Keratinocyte (primary cell): Measurements from ENCODE around the gene ZNF207. TPM values are rescaled to one million over a fixed set of nuclear protein-coding genes. Genes with fewer than 3 reads are reported as not detected.

ENCODE experiments used
- DNase-seq: peaks from one replicate; pipeline ENCODE4 v3.0.0-alpha.2; 2011; ENCODE audit warnings: low read depth, missing footprints, low spot score
- FAIRE-seq: peaks from 2 replicates; lab custom pipeline; 2011; peaks lifted over from hg19 to GRCh38; lab: Jason Lieb, UNC
- H2AFZ ChIP-seq: 2 replicates; pipeline ENCODE4 v1.6.0; 2012; ENCODE audit warnings: low read length, control low read depth, inconsistent platforms; ENCODE audit not compliant: control insufficient read depth
- H3K27ac ChIP-seq: 2 replicates; pipeline ENCODE4 v1.5.1; 2011; ENCODE audit warnings: low read length; ENCODE audit not compliant: control insufficient read depth, insufficient read depth
- H3K27me3 ChIP-seq: 3 replicates; pipeline ENCODE4 v1.6.0; 2011; ENCODE audit warnings: low read length; ENCODE audit not compliant: control insufficient read depth, insufficient read depth; ENCODE audit errors: extremely low read depth
- H3K36me3 ChIP-seq, 2 experiments: 2 replicates in 1 of 2; 3 replicates in 1 of 2; pipeline ENCODE4 v1.5.1; 2011; ENCODE audit warnings: low read length in 2 of 2, mild to moderate bottlenecking in 1 of 2; ENCODE audit not compliant: control insufficient read depth in 2 of 2, insufficient read depth in 2 of 2; ENCODE audit errors: extremely low read depth in 1 of 2
- H3K4me1 ChIP-seq: 3 replicates; pipeline ENCODE4 v1.5.1; 2011; ENCODE audit warnings: low read length; ENCODE audit not compliant: control insufficient read depth, insufficient read depth; ENCODE audit errors: extremely low read depth
- H3K4me2 ChIP-seq: 3 replicates; pipeline ENCODE4 v1.6.0; 2011; ENCODE audit warnings: low read depth, low read length; ENCODE audit not compliant: control insufficient read depth, insufficient read depth; ENCODE audit errors: extremely low read depth
- H3K4me3 ChIP-seq, 3 experiments: fragments of 200-600 bp in 1 of 3; sonication (generic) in 1 of 3; 2 replicates in 2 of 3; 3 replicates in 1 of 3; pipeline ENCODE4 v1.5.1; 2011 to 2016; ENCODE audit warnings: low read length in 3 of 3, mild to moderate bottlenecking in 3 of 3, control low read depth in 2 of 3, inconsistent platforms in 1 of 3, low read depth in 1 of 3, mixed read lengths in 1 of 3, mixed run types in 1 of 3, moderate library complexity in 1 of 3; ENCODE audit not compliant: control insufficient read depth in 2 of 3, insufficient read depth in 2 of 3; ENCODE audit errors: extremely low read depth in 1 of 3
- H3K79me2 ChIP-seq: 2 replicates; pipeline ENCODE4 v1.6.0; 2012; ENCODE audit warnings: low read length; ENCODE audit not compliant: control insufficient read depth, insufficient read depth
- H3K9ac ChIP-seq: 3 replicates; pipeline ENCODE4 v1.6.0; 2011; ENCODE audit warnings: low read length; ENCODE audit not compliant: control insufficient read depth, insufficient read depth; ENCODE audit errors: extremely low read depth
- H3K9me1 ChIP-seq: 3 replicates; pipeline ENCODE4 v1.6.0; 2011; ENCODE audit warnings: low read length; ENCODE audit not compliant: control insufficient read depth, insufficient read depth; ENCODE audit errors: extremely low read depth
- H3K9me3 ChIP-seq: 2 replicates; pipeline ENCODE4 v1.5.1; 2012; ENCODE audit warnings: low read depth, low read length; ENCODE audit not compliant: control insufficient read depth
- H4K20me1 ChIP-seq: 3 replicates; pipeline ENCODE4 v1.6.0; 2011; ENCODE audit warnings: low read length; ENCODE audit not compliant: control insufficient read depth, insufficient read depth; ENCODE audit errors: extremely low read depth
- EZH2 ChIP-seq: IDR thresholded peaks from one replicate; pipeline ENCODE4 v1.6.1; 2012; ENCODE audit warnings: inconsistent platforms, mild to moderate bottlenecking, low read length, moderate library complexity
- dilution Hi-C: fragments of 300-500 bp; cut with MboI; formaldehyde crosslinking; loops from one replicate; pipeline ENCODE4 v1.7.0; 2020; ENCODE audit warnings: low sequenced_read_pairs; ENCODE audit not compliant: extremely low pct_ligation_motif_present
- polyA plus RNA-seq, 5 experiments: library from polyadenylated mRNA; depleted of rRNA in 3 of 5; stranded (reverse) in 3 of 5; stranded (forward) in 1 of 5; unstranded in 1 of 5; fragments of >200 nt; gene quantifications; 1 replicate in 1 of 5; 2 replicates in 3 of 5; 3 replicates in 1 of 5; pipeline versions ENCODE4 v1.2.1 to v1.2.3, GENCODE V29; 2011 to 2012; ENCODE audit warnings: missing spikeins in 2 of 5, low read depth in 1 of 5, low replicate concordance in 1 of 5
- TF ChIP-seq, protein P1 (sequence below), 3 experiments: IDR thresholded peaks in 1 of 3; conservative IDR thresholded peaks in 1 of 3; optimal IDR thresholded peaks in 1 of 3; 2 replicates in 2 of 3; 3 replicates in 1 of 3; pipeline versions ENCODE3 to v1.5.1; 2011; ENCODE audit warnings: low read length in 3 of 3, mild to moderate bottlenecking in 3 of 3, moderate library complexity in 2 of 3, control low read depth in 1 of 3, inconsistent platforms in 1 of 3; ENCODE audit not compliant: insufficient read depth in 2 of 3; ENCODE audit errors: extremely low read depth in 1 of 3

ZNF207 gene
- polyA plus RNA-seq, 1 donor (not counting 4 experiments of a cell fraction or from before 2014, with no cell fraction given), result 172 TPM

DNA sequence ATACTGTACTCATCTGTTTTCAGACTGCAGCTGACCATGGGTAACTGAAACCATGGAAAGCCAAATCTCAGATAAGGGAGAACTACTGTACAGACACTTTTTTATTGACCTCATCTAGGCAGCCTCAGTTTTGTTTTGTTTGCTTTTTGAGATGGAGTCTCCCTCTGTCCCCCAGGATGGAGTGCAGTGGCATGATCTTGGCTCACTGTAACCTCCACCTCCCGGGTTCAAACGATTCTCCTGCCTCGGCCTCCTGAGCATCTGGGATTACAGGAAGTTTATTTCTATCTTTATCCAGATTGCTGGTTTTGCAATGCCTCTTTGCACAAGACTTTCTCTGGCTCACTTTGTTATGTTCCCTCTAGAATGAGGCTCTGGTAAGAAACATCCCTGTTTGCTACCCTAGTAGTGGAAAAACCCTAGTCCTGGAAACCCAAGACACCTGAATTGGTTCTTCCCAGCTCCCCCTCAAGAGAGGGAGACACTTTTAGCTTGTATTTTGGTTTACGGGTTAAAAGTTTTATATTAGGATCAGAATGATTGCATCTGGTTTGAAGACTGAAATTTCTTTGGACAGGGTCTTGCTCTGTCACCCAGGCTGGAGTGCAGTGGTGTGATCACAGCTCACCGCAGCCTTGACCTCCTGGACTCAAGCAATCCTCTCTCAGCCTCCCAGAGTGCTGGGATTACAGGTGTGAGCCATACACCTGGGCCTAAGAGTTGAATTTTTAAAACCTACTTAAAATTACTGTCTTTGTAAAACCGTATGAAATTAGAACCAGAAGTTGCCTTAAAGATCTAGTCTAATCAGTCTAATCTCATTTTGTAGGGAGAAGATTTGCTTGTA, 38.9 kb downstream of the ZNF207 start:
- Histone ChIP-seq H3K9me1 (no peaks in the 10 kb centered on the region), H3K4me1 (peaks cover 3% of the 10 kb centered on the region), H3K4me3 (no peak overlapping the region), H3K79me2 (no peaks in the 10 kb centered on the region), H3K27ac (no peak overlapping the region), H3K9ac (no peak overlapping the region), H4K20me1 (no peaks in the 10 kb centered on the region), H3K36me3 (peaks cover 0 to 3% of the 10 kb centered on the region in 2 experiments), H2AFZ (no peak overlapping the region), H3K27me3 (no peaks in the 10 kb centered on the region), H3K4me2 (no peak overlapping the region), H3K9me3 (no peaks in the 10 kb centered on the region)
- TF ChIP-seq, protein P1, sequence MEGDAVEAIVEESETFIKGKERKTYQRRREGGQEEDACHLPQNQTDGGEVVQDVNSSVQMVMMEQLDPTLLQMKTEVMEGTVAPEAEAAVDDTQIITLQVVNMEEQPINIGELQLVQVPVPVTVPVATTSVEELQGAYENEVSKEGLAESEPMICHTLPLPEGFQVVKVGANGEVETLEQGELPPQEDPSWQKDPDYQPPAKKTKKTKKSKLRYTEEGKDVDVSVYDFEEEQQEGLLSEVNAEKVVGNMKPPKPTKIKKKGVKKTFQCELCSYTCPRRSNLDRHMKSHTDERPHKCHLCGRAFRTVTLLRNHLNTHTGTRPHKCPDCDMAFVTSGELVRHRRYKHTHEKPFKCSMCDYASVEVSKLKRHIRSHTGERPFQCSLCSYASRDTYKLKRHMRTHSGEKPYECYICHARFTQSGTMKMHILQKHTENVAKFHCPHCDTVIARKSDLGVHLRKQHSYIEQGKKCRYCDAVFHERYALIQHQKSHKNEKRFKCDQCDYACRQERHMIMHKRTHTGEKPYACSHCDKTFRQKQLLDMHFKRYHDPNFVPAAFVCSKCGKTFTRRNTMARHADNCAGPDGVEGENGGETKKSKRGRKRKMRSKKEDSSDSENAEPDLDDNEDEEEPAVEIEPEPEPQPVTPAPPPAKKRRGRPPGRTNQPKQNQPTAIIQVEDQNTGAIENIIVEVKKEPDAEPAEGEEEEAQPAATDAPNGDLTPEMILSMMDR (optimal IDR thresholded peaks at IDR 0.05 in 1 of 3, IDR thresholded peaks at IDR 0.05 in 1 of 3, conservative IDR thresholded peaks at IDR 0.05 in 1 of 3; ENCODE audit: extremely low read depth in 1 of 3, insufficient read depth in 2 of 3, low read length in 3 of 3), result no peak
- no peak for TF ChIP-seq EZH2
- DNase-seq, result no peak
- no peak for FAIRE-seq
- dilution Hi-C loops, result no loop called here

DNA sequence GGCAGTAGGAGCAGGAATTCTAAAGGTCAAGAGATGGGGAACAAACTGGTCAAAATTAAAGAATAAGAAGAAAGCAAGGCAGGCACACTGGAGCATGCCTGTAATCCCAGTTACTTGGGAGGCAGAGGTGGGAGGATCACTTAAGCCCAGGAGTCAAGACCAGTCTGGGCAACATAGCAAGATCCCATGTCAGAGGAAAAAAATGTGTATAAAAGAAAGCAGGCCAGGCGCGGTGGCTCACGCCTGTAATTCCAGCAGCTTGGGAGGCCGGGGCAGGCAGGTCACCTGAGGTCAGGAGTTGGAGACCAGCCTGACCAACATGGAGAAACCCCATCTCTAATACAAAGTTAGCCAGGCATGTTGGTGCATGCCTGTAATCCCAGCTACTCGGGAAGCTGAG, 43.9 kb downstream of the ZNF207 start:
- Histone ChIP-seq H3K4me3 (no peak overlapping the region), H3K4me2 (no peak overlapping the region), H3K9ac (no peak overlapping the region), H3K27me3 (no peaks in the 10 kb centered on the region), H4K20me1 (no peaks in the 10 kb centered on the region), H3K36me3 (no peaks in the 10 kb centered on the region), H3K4me1 (no peaks in the 10 kb centered on the region), H3K27ac (no peak overlapping the region), H3K9me1 (no peaks in the 10 kb centered on the region), H3K9me3 (no peaks in the 10 kb centered on the region), H3K79me2 (no peaks in the 10 kb centered on the region), H2AFZ (no peak overlapping the region)
- TF ChIP-seq EZH2, result no peak
- TF ChIP-seq, protein P1 (optimal IDR thresholded peaks at IDR 0.05 in 1 of 3, IDR thresholded peaks at IDR 0.05 in 1 of 3, conservative IDR thresholded peaks at IDR 0.05 in 1 of 3; ENCODE audit: extremely low read depth in 1 of 3, insufficient read depth in 2 of 3, low read length in 3 of 3), result no peak
- no peak for FAIRE-seq
- DNase-seq, result no peak
- dilution Hi-C loops, result no loop called here
